ENCODE results near the gene SMARCD3. TPM values are rescaled to one million over a fixed set of nuclear protein-coding genes. Genes with fewer than 3 reads are reported as not detected.

SMARCD3 gene
- total and polyA plus RNA-seq, 2 of the 4 experiments (the other 2 are of a cell fraction), result 37.5 to 48.5 TPM

DNA sequence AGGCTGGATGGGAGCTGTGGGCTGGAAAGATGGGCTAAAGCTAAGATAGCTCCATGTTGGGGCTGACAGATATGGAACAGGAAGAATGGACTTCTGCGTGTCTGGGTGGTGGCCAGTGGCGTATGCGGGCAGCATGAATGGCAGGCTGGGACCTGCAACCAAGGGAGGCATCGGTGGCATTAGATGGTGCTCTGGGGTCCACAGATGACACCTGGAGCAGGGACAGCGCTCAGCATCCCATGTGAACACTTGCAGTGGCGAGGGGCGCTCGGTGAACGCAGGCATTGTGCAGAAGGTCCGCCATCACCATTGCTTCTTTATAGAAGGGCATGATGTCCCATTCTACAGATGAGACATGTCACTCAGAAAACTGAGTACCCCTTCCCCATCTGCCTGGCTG, 21.0 kb upstream of the SMARCD3 start:
- Histone ChIP-seq H3K79me1 (ENCODE audit: low read depth in 1 of 2, low read length in 2 of 2) (no peaks in the 10 kb centered on the region), H2BK120ac (ENCODE audit: low read depth, low read length) (no peak overlapping the region), H3K27me3 (ENCODE audit: control insufficient read depth, insufficient read depth, low read length) (no peaks in the 10 kb centered on the region; the same call in 1 of the 2 replicates), H2BK15ac (ENCODE audit: low read depth, low read length) (no peak overlapping the region), H3K56ac (ENCODE audit: extremely low read depth, insufficient read depth, low read length) (no peak overlapping the region), H3K9me1 (ENCODE audit: insufficient read depth, low read length) (no peaks in the 10 kb centered on the region), H4K8ac (ENCODE audit: low read depth in 2 of 2, low read length in 2 of 2) (no peak overlapping the region), H3K4me2 (ENCODE audit: low read depth, low read length) (no peak overlapping the region), H3K9ac (ENCODE audit: low read depth, low read length) (no peak overlapping the region), H4K20me1 (ENCODE audit: insufficient read depth, low read length) (no peaks in the 10 kb centered on the region; the same call in 1 of the 2 replicates), H2BK20ac (ENCODE audit: low read depth, low read length) (no peak overlapping the region), H2AK9ac (replicated peaks; ENCODE audit: low read depth, low read length, poor library complexity) (no peak overlapping the region), H2AK5ac (ENCODE audit: low read depth, low read length) (no peak overlapping the region), H4K5ac (ENCODE audit: low read depth, low read length) (no peak overlapping the region), H3K27ac (ENCODE audit: insufficient read depth, low read length) (no peak overlapping the region), H3K4me3 (ENCODE audit: insufficient read depth, low read depth, low read length) (no peak overlapping the region), H4K91ac (ENCODE audit: insufficient read depth, low read depth, low read length) (no peak overlapping the region), H3K18ac (ENCODE audit: low read depth, low read length) (no peak overlapping the region), H2AFZ (replicated peaks; ENCODE audit: low read length, poor library complexity) (no peak overlapping the region), H3K14ac (replicated peaks; ENCODE audit: low read depth, low read length) (no peak overlapping the region), H3K4ac (ENCODE audit: low read depth, low read length) (no peak overlapping the region), H3K23ac (ENCODE audit: low read depth, low read length) (no peak overlapping the region), H3K36me3 (ENCODE audit: control insufficient read depth, insufficient read depth, low read length) (no peaks in the 10 kb centered on the region; the same call in 1 of the 2 replicates), H2BK5ac (ENCODE audit: low read depth, low read length, poor library complexity, severe bottlenecking) (no peak overlapping the region), H3K9me3 (ENCODE audit: control insufficient read depth, insufficient read depth, low read length) (no peaks in the 10 kb centered on the region), H3K4me1 (ENCODE audit: control insufficient read depth, insufficient read depth, low read length) (peaks cover 4% of the 10 kb centered on the region; the same call in 1 of the 2 replicates)
- ChIA-PET CTCF (no interaction called here), POLR2A (ENCODE audit: unreplicated experiment) (no interaction called here)
- BruUV-seq (replicated peaks), result no TSS peak
- DNase-seq (no peak), ATAC-seq (ENCODE audit: low read depth) (no peak)
- no peak for TF ChIP-seq CHD1 (IDR thresholded peaks at IDR 0.05; ENCODE audit: low read depth, low read length)
- TF ChIP-seq POLR2A (IDR thresholded peaks at IDR 0.05; ENCODE audit: low read depth, low read length), result no peak
- no peak for TF ChIP-seq MXI1 (IDR thresholded peaks at IDR 0.05; ENCODE audit: borderline replicate concordance, low read depth, low read length)
- TF ChIP-seq NFE2L2 (IDR thresholded peaks at IDR 0.05; ENCODE audit: low read depth, low read length), result no peak
- TF ChIP-seq RFX5 (IDR thresholded peaks at IDR 0.05; ENCODE audit: low read depth, low read length), result no peak
- TF ChIP-seq SMC3 (IDR thresholded peaks at IDR 0.05; ENCODE audit: low read depth, low read length), result no peak
- TF ChIP-seq CEBPB (IDR thresholded peaks at IDR 0.05; ENCODE audit: low read depth, low read length), result no peak
- TF ChIP-seq, protein P1, sequence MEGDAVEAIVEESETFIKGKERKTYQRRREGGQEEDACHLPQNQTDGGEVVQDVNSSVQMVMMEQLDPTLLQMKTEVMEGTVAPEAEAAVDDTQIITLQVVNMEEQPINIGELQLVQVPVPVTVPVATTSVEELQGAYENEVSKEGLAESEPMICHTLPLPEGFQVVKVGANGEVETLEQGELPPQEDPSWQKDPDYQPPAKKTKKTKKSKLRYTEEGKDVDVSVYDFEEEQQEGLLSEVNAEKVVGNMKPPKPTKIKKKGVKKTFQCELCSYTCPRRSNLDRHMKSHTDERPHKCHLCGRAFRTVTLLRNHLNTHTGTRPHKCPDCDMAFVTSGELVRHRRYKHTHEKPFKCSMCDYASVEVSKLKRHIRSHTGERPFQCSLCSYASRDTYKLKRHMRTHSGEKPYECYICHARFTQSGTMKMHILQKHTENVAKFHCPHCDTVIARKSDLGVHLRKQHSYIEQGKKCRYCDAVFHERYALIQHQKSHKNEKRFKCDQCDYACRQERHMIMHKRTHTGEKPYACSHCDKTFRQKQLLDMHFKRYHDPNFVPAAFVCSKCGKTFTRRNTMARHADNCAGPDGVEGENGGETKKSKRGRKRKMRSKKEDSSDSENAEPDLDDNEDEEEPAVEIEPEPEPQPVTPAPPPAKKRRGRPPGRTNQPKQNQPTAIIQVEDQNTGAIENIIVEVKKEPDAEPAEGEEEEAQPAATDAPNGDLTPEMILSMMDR (conservative IDR thresholded peaks at IDR 0.05; ENCODE audit: low read depth, low read length), result no peak
- TF ChIP-seq FOS (IDR thresholded peaks at IDR 0.05; ENCODE audit: low read depth, low read length), result no peak
- no peak for TF ChIP-seq BHLHE40 (IDR thresholded peaks at IDR 0.05; ENCODE audit: low read depth, low read length)
- no peak for TF ChIP-seq MAFK (IDR thresholded peaks at IDR 0.05; ENCODE audit: low read depth, low read length)
- TF ChIP-seq RCOR1 (IDR thresholded peaks at IDR 0.05; ENCODE audit: insufficient replicate concordance, low read length), result no peak
- no peak for TF ChIP-seq RAD21 (IDR thresholded peaks at IDR 0.05; ENCODE audit: low read length)
- TF ChIP-seq, protein P2, sequence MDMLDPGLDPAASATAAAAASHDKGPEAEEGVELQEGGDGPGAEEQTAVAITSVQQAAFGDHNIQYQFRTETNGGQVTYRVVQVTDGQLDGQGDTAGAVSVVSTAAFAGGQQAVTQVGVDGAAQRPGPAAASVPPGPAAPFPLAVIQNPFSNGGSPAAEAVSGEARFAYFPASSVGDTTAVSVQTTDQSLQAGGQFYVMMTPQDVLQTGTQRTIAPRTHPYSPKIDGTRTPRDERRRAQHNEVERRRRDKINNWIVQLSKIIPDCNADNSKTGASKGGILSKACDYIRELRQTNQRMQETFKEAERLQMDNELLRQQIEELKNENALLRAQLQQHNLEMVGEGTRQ (IDR thresholded peaks at IDR 0.05; ENCODE audit: low read depth, low read length), result no peak
- TF ChIP-seq, protein P3, sequence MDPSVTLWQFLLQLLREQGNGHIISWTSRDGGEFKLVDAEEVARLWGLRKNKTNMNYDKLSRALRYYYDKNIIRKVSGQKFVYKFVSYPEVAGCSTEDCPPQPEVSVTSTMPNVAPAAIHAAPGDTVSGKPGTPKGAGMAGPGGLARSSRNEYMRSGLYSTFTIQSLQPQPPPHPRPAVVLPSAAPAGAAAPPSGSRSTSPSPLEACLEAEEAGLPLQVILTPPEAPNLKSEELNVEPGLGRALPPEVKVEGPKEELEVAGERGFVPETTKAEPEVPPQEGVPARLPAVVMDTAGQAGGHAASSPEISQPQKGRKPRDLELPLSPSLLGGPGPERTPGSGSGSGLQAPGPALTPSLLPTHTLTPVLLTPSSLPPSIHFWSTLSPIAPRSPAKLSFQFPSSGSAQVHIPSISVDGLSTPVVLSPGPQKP (IDR thresholded peaks at IDR 0.05; ENCODE audit: borderline replicate concordance, low read depth, low read length), result no peak
- TF ChIP-seq MAZ (IDR thresholded peaks at IDR 0.05; ENCODE audit: borderline replicate concordance, low read depth, low read length), result no peak
- in situ Hi-C loops (cut with MboI; ENCODE audit: low sequenced_read_pairs) (no loop called here), intact Hi-C loops (cut with micrococcal nuclease) (no loop called here), dilution Hi-C loops (cut with HindIII; ENCODE audit: low sequenced_read_pairs, unreplicated experiment) (no loop called here)
- WGBS, 2 experiments (ENCODE audit: extremely low coverage in 2 of 2, insufficient read length in 1 of 2), result 98% methylated on average over 8 of the region's 10 CpGs; no CpG with 5 or more reads in 1 of the 2 experiments
